Endothelial cell of umbilical vein (primary cell): ENCODE results near the gene STKLD1. TPM values are rescaled to one million over a fixed set of nuclear protein-coding genes. Genes with fewer than 3 reads are reported as not detected.

Experiments used
- BruUV-seq: library from RNA; stranded (reverse); fragments of 400-500 nt; replicated peaks from 2 replicates; lab custom pipeline; 2021; lab: Mats Ljungman, UMichigan
- CTCF ChIA-PET: fragments of 300-600, 350-600 bp; sonication (Branson Sonifier 250); formaldehyde crosslinking; loops from one replicate; lab custom pipeline; 2021; ENCODE audit warnings: antibody characterized with exemption, inconsistent platforms; lab: Charles Lee
- POLR2A ChIA-PET: fragments of 300-600, 350-600 bp; sonication (Branson Sonifier 250); formaldehyde crosslinking; loops from one replicate; lab custom pipeline; 2021; ENCODE audit warnings: antibody characterized with exemption, inconsistent platforms; lab: Charles Lee
- DNase-seq: peaks from one replicate; pipeline ENCODE4 v3.0.0-alpha.2; 2011; ENCODE audit warnings: low read depth, low spot score
- FAIRE-seq: peaks from 2 replicates; lab custom pipeline; 2011; peaks lifted over from hg19 to GRCh38; lab: Jason Lieb, UNC
- H2AFZ ChIP-seq: 2 replicates; pipeline ENCODE4 v1.6.0; 2012; ENCODE audit warnings: low read depth, low read length, control low read depth, inconsistent platforms
- H3K27ac ChIP-seq: 2 replicates; pipeline ENCODE4 v1.5.1; 2011; ENCODE audit warnings: low read depth, mild to moderate bottlenecking, control low read depth, low read length, moderate library complexity; ENCODE audit not compliant: insufficient read depth
- H3K27me3 ChIP-seq, 2 experiments: 2 replicates each; pipeline versions ENCODE4 v1.6.0 to v1.6.1; 2011; ENCODE audit warnings: low read length in 2 of 2, mixed read lengths in 1 of 2; ENCODE audit not compliant: control insufficient read depth in 2 of 2, insufficient read depth in 2 of 2
- H3K36me3 ChIP-seq, 2 experiments: 2 replicates in 1 of 2; 3 replicates in 1 of 2; pipeline ENCODE4 v1.5.1; 2011; ENCODE audit warnings: low read length in 2 of 2, mild to moderate bottlenecking in 1 of 2, moderate library complexity in 1 of 2; ENCODE audit not compliant: control insufficient read depth in 2 of 2, insufficient read depth in 2 of 2; ENCODE audit errors: extremely low read depth in 1 of 2
- H3K4me1 ChIP-seq: 3 replicates; pipeline ENCODE4 v1.5.1; 2011; ENCODE audit warnings: mild to moderate bottlenecking, low read length; ENCODE audit not compliant: control insufficient read depth, insufficient read depth; ENCODE audit errors: extremely low read depth
- H3K4me2 ChIP-seq: 2 replicates; pipeline ENCODE4 v1.6.1; 2011; ENCODE audit warnings: low read length, control low read depth, mixed read lengths; ENCODE audit not compliant: insufficient read depth
- H3K4me3 ChIP-seq, 3 experiments: fragments of 200-600 bp in 1 of 3; sonication (generic), shearing (Covaris generic) in 1 of 3; replicated peaks in 1 of 3; 2 replicates each; pipeline ENCODE4 v1.5.1; 2011 to 2016; ENCODE audit warnings: control low read depth in 3 of 3, low read length in 3 of 3, mild to moderate bottlenecking in 2 of 3, inconsistent platforms in 1 of 3, low read depth in 1 of 3, moderate library complexity in 1 of 3; ENCODE audit not compliant: insufficient read depth in 1 of 3
- H3K79me2 ChIP-seq: 2 replicates; pipeline ENCODE4 v1.6.0; 2012; ENCODE audit warnings: low read length, inconsistent platforms; ENCODE audit not compliant: control insufficient read depth, insufficient read depth
- H3K9ac ChIP-seq: replicated peaks from 2 replicates; pipeline ENCODE3; 2011; ENCODE audit warnings: low read length, control low read depth; ENCODE audit not compliant: insufficient read depth; ENCODE audit errors: extremely low read depth
- H3K9me1 ChIP-seq: replicated peaks from 3 replicates; pipeline ENCODE4 v1.6.0; 2011; ENCODE audit warnings: mild to moderate bottlenecking, low read length; ENCODE audit not compliant: control insufficient read depth, insufficient read depth; ENCODE audit errors: extremely low read depth
- H3K9me3 ChIP-seq: replicated peaks from 2 replicates; pipeline ENCODE4 v1.5.1; 2012; ENCODE audit warnings: low read length, inconsistent platforms; ENCODE audit not compliant: control insufficient read depth, insufficient read depth
- H4K20me1 ChIP-seq: replicated peaks from 2 replicates; pipeline ENCODE3; 2011; ENCODE audit warnings: mild to moderate bottlenecking, low read length; ENCODE audit not compliant: control insufficient read depth, insufficient read depth; ENCODE audit errors: extremely low read depth
- CTCF ChIP-seq, 2 donors: IDR thresholded peaks; 1 replicate in 1 of 2; 2 replicates in 1 of 2; pipeline ENCODE4 v1.5.1; 2011; ENCODE audit warnings: low read length in 2 of 2, mild to moderate bottlenecking in 2 of 2, moderate library complexity in 2 of 2, control low read depth in 1 of 2, inconsistent platforms in 1 of 2, low read depth in 1 of 2; ENCODE audit not compliant: insufficient read depth in 1 of 2; ENCODE audit errors: extremely low read depth in 1 of 2
- EZH2 ChIP-seq: IDR thresholded peaks from 2 replicates; pipeline ENCODE4 v1.6.1; 2012; ENCODE audit warnings: borderline replicate concordance, low read depth, mild to moderate bottlenecking, moderate library complexity, low read length, inconsistent platforms; ENCODE audit not compliant: severe bottlenecking
- FOS ChIP-seq: IDR thresholded peaks from 2 replicates; pipeline ENCODE4 v1.6.1; 2011; ENCODE audit warnings: mild to moderate bottlenecking, low read length, moderate library complexity, borderline replicate concordance; ENCODE audit not compliant: insufficient read depth
- GATA2 ChIP-seq: IDR thresholded peaks from 2 replicates; pipeline ENCODE4 v1.7.0; 2011; ENCODE audit warnings: low read depth, mild to moderate bottlenecking, moderate library complexity, mixed read lengths, low read length; ENCODE audit not compliant: insufficient read length, insufficient read depth
- JUN ChIP-seq: IDR thresholded peaks from 2 replicates; pipeline ENCODE4 v1.6.1; 2011; ENCODE audit warnings: borderline replicate concordance, low read depth; ENCODE audit not compliant: insufficient read length, insufficient read depth
- MAX ChIP-seq: IDR thresholded peaks from 2 replicates; pipeline ENCODE4 v1.6.1; 2011; ENCODE audit not compliant: insufficient read depth, insufficient read length
- MYC ChIP-seq: IDR thresholded peaks from one replicate; pipeline ENCODE4 v1.6.1; 2011; ENCODE audit warnings: mild to moderate bottlenecking, low read depth, low read length
- POLR2A ChIP-seq: IDR thresholded peaks from 2 replicates; pipeline ENCODE4 v1.6.1; 2012; ENCODE audit warnings: low read depth, mild to moderate bottlenecking, control low read depth, low read length
- POLR2AphosphoS5 ChIP-seq: IDR thresholded peaks from 2 replicates; pipeline ENCODE4 v1.6.1; 2012; ENCODE audit warnings: low read depth, mild to moderate bottlenecking, control low read depth, low read length, moderate library complexity; ENCODE audit not compliant: insufficient read depth
- dilution Hi-C: fragments of 300-500 bp; cut with MboI; formaldehyde crosslinking; loops from one replicate; pipeline ENCODE4 v1.15.0; 2019; ENCODE audit warnings: low sequenced_read_pairs; ENCODE audit not compliant: extremely low pct_ligation_motif_present
- intact Hi-C: fragments of 100-400 bp; cut with micrococcal nuclease; formaldehyde crosslinking; loops from one replicate; pipeline ENCODE4 v1.10.0; 2022
- polyA plus RNA-seq, 4 experiments: library from polyadenylated mRNA; depleted of rRNA in 3 of 4; stranded (reverse) in 3 of 4; unstranded in 1 of 4; fragments of >200 nt; gene quantifications; 2 replicates each; pipeline versions ENCODE4 v1.2.1 to v1.2.3, GENCODE V29; 2011 to 2012; ENCODE audit warnings: missing spikeins in 1 of 4
- total RNA-seq: library from RNA; stranded (reverse); gene quantifications from 2 replicates; pipeline ENCODE4 v1.2.3, GENCODE V29; 2021

Gene STKLD1
- total and polyA plus RNA-seq, 2 donors (not counting 3 experiments of a cell fraction or from before 2014, with no cell fraction given) = 0.29 to 0.77 TPM

DNA sequence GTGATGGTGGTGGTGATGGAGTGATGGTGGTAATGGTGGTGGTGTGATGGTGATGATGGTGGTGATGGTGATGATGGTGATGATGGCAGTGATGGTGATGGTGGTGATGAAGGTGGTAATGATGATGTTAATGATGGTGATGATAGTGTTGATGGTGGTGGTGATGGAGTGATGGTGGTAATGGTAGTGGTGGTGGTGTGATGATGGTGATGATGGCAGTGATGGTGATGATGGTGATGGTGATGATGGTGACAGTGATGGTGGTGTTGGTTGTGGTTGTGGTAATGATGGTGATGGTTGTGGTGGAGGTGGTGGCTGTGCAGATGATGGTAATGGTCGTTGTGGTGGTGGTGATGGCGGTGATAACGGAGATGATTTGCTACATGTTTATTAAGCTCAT, 7.3 kb downstream of the STKLD1 start:
- TF ChIP-seq CTCF (IDR thresholded peaks at IDR 0.05; ENCODE audit: extremely low read depth in 1 of 2, insufficient read depth in 1 of 2, low read depth in 1 of 2, low read length in 2 of 2) (no peak), GATA2 (no peak), JUN (no peak), FOS (no peak), MAX (no peak), EZH2 (no peak), POLR2AphosphoS5 (no peak), POLR2A (no peak), MYC (no peak)
- no peaks in the 10 kb centered on the region for H3K27me3 ChIP-seq
- no peaks in the 10 kb centered on the region for H3K9me1 ChIP-seq
- no peak overlapping the region for H3K4me2 ChIP-seq
- POLR2A ChIA-PET = no interaction called here
- no TSS peak for BruUV-seq
- no peaks in the 10 kb centered on the region for H3K4me1 ChIP-seq
- no peaks in the 10 kb centered on the region for H3K36me3 ChIP-seq
- no peak overlapping the region for H3K4me3 ChIP-seq
- CTCF ChIA-PET = no interaction called here
- H3K79me2 ChIP-seq = no peaks in the 10 kb centered on the region
- no peak overlapping the region for H3K9ac ChIP-seq
- H4K20me1 ChIP-seq = no peaks in the 10 kb centered on the region
- intact Hi-C loops = no loop called here
- DNase-seq (no peak), FAIRE-seq (no peak)
- H3K9me3 ChIP-seq = no peaks in the 10 kb centered on the region
- dilution Hi-C loops = no loop called here
- H2AFZ ChIP-seq = no peak overlapping the region
- no peak overlapping the region for H3K27ac ChIP-seq
